HepG2 (cell line): Measurements from ENCODE around the gene ACSS2. TPM values are rescaled to one million over a fixed set of nuclear protein-coding genes. Genes with fewer than 3 reads are reported as not detected.

Experiments used
- ATRX ChIP-seq: sonication (generic); formaldehyde crosslinking; IDR thresholded peaks from 2 replicates; pipeline ENCODE4 v1.4.0; 2020; ENCODE audit warnings: missing genetic modification reagents, borderline replicate concordance
- DPF2 ChIP-seq: sonication (generic); formaldehyde crosslinking; IDR thresholded peaks from 2 replicates; pipeline ENCODE4 v1.4.0; 2020; ENCODE audit warnings: mild to moderate bottlenecking, low read depth, missing genetic modification reagents, borderline replicate concordance
- FOXC1 ChIP-seq: sonication (generic); formaldehyde crosslinking; IDR thresholded peaks from 2 replicates; pipeline ENCODE4 v1.8.0; 2022; ENCODE audit warnings: mild to moderate bottlenecking, missing genetic modification reagents, borderline replicate concordance
- GABPA ChIP-seq, 2 experiments: IDR thresholded peaks; 2 replicates each; pipeline ENCODE4 v1.6.1; 2011 to 2016; ENCODE audit warnings: low read depth in 2 of 2, low read length in 1 of 2, missing biosample characterization in 1 of 2, missing genetic modification characterization in 1 of 2
- IRF2 ChIP-seq: IDR thresholded peaks from 2 replicates; pipeline ENCODE4 v1.6.1; 2018; ENCODE audit warnings: missing genetic modification reagents, missing compliant biosample characterization
- MED8 ChIP-seq: sonication (generic); formaldehyde crosslinking; IDR thresholded peaks from 2 replicates; pipeline ENCODE4 v1.8.1; 2023; ENCODE audit warnings: mild to moderate bottlenecking, missing genetic modification reagents; ENCODE audit not compliant: insufficient replicate concordance
- MLX ChIP-seq: IDR thresholded peaks from 2 replicates; pipeline ENCODE4 v1.6.1; 2016
- NCOR1 ChIP-seq: fragments of 200-600 bp; sonication (generic); IDR thresholded peaks from 2 replicates; pipeline ENCODE4 v1.7.0; 2017; ENCODE audit warnings: antibody characterized with exemption, low read length, borderline replicate concordance
- SIN3A ChIP-seq: IDR thresholded peaks from 2 replicates; pipeline ENCODE4 v1.6.1; 2011; ENCODE audit warnings: low read depth, mild to moderate bottlenecking, control low read depth, low read length, borderline replicate concordance
- SP1 ChIP-seq, 2 experiments: fragments of 450-650 bp in 1 of 2; sonication (generic) in 1 of 2; formaldehyde crosslinking in 1 of 2; IDR thresholded peaks; 2 replicates each; pipeline versions ENCODE4 v1.4.0 to v1.6.1; 2016 to 2020; ENCODE audit warnings: missing genetic modification reagents in 1 of 2
- TARDBP ChIP-seq: sonication (generic); formaldehyde crosslinking; IDR thresholded peaks from 2 replicates; pipeline ENCODE4 v1.8.0; 2022; ENCODE audit warnings: mild to moderate bottlenecking, missing genetic modification reagents
- TBX2 ChIP-seq: sonication (generic); formaldehyde crosslinking; IDR thresholded peaks from 2 replicates; pipeline ENCODE4 v1.5.0; 2020; ENCODE audit warnings: missing genetic modification reagents, mild to moderate bottlenecking, borderline replicate concordance
- TGIF2 ChIP-seq: IDR thresholded peaks from 2 replicates; pipeline ENCODE4 v1.6.1; 2016; ENCODE audit warnings: control low read depth, missing compliant biosample characterization
- ZFP36 ChIP-seq: fragments of 150-350 bp; IDR thresholded peaks from 2 replicates; pipeline ENCODE4 v1.6.1; 2018; ENCODE audit warnings: borderline replicate concordance, low read length, low read depth; ENCODE audit not compliant: partially characterized antibody
- ZFP37 ChIP-seq: sonication (generic); formaldehyde crosslinking; IDR thresholded peaks from 2 replicates; pipeline ENCODE4 v1.4.0; 2020; ENCODE audit warnings: missing genetic modification reagents, borderline replicate concordance
- ZNF335 ChIP-seq: sonication (generic); formaldehyde crosslinking; IDR thresholded peaks from 2 replicates; pipeline ENCODE4 v1.4.0; 2020; ENCODE audit warnings: missing genetic modification reagents
- ZNF598 ChIP-seq: sonication (generic); formaldehyde crosslinking; IDR thresholded peaks from 2 replicates; pipeline ENCODE4 v1.5.1; 2020; ENCODE audit warnings: mild to moderate bottlenecking, missing genetic modification reagents, borderline replicate concordance
- ZNF605 ChIP-seq: sonication (generic); formaldehyde crosslinking; IDR thresholded peaks from 2 replicates; pipeline ENCODE4 v1.8.0; 2022; ENCODE audit warnings: mild to moderate bottlenecking, missing genetic modification reagents
- ZNF614 ChIP-seq: IDR thresholded peaks from 2 replicates; pipeline ENCODE4 v1.6.1; 2018; ENCODE audit warnings: missing biosample characterization, missing genetic modification reagents, inconsistent platforms, borderline replicate concordance
- ZNF878 ChIP-seq: sonication (generic); formaldehyde crosslinking; IDR thresholded peaks from 2 replicates; pipeline ENCODE4 v1.8.1; 2023; ENCODE audit warnings: mild to moderate bottlenecking, missing genetic modification reagents, moderate library complexity
- ZSCAN12 ChIP-seq: sonication (generic); formaldehyde crosslinking; IDR thresholded peaks from 2 replicates; pipeline ENCODE4 v1.9.0; 2021; ENCODE audit warnings: mild to moderate bottlenecking, missing genetic modification reagents
- ZSCAN9 ChIP-seq: IDR thresholded peaks from 2 replicates; pipeline ENCODE4 v1.6.1; 2016; ENCODE audit warnings: borderline replicate concordance
- polyA plus RNA-seq, 8 experiments: library from polyadenylated mRNA; depleted of rRNA in 3 of 8; stranded (reverse) in 7 of 8; unstranded in 1 of 8; fragments of >200 nt; fragmentation: Illumina TruSeq in 4 of 8; extraction: Trizol in 4 of 8; gene quantifications; 2 replicates each; pipeline versions ENCODE4 v1.2.1 to v1.2.3, GENCODE V29; 2011 to 2016; ENCODE audit warnings: low read depth in 4 of 8, missing spikeins in 1 of 8, mixed read lengths in 1 of 8; ENCODE audit not compliant: insufficient read depth in 1 of 8
- total RNA-seq, 5 experiments: library from RNA; depleted of rRNA; stranded (reverse); fragments of >200 nt; fragmentation: Illumina TruSeq; extraction: Trizol; gene quantifications; 2 replicates each; pipeline ENCODE4 v1.2.3, GENCODE V29; 2016; ENCODE audit warnings: low read depth in 1 of 5
- TF ChIP-seq, protein P1 (sequence below): sonication (generic); formaldehyde crosslinking; IDR thresholded peaks from 2 replicates; pipeline ENCODE4 v1.8.1; 2022; ENCODE audit warnings: low read depth, mild to moderate bottlenecking, missing genetic modification reagents
- TF ChIP-seq, protein P2 (sequence below): sonication (generic); formaldehyde crosslinking; conservative IDR thresholded peaks from 2 replicates; pipeline ENCODE4 v1.8.0; 2022; ENCODE audit warnings: mild to moderate bottlenecking, moderate library complexity, missing genetic modification reagents

ACSS2 gene
- total and polyA plus RNA-seq, 2 of the 13 experiments (the other 11 are each of a cell fraction or from before 2014, with no cell fraction given) = 72.8 to 89.7 TPM

- TF ChIP-seq DPF2 (CRISPR knock-in tag) (no peak), TGIF2 (CRISPR knock-in tag) (peak; percentile 82; the same call in 1 of the 2 replicates), NCOR1 (peak; percentile 49; the same call in 1 of the 2 replicates), ATRX (CRISPR knock-in tag) (no peak), FOXC1 (CRISPR knock-in tag) (no peak; the same call in 1 of the 2 replicates), MLX (no peak), ZSCAN12 (CRISPR knock-in tag) (no peak), ZNF614 (CRISPR knock-in tag) (peak; percentile 78), GABPA (IDR thresholded peaks at IDR 0.05; ENCODE audit: low read depth, low read length) (no peak), GABPA (CRISPR knock-in tag; IDR thresholded peaks at IDR 0.05; ENCODE audit: low read depth) (peak; percentile 74), TBX2 (CRISPR knock-in tag) (peak; percentile 66; the same call in 1 of the 2 replicates), IRF2 (peak; percentile 88), ZNF878 (no peak), ZFP37 (CRISPR knock-in tag) (peak; percentile 52; the same call in 1 of the 2 replicates), ZNF598 (no peak), SIN3A (peak; percentile 98; the same call in 1 of the 2 replicates), TARDBP (CRISPR knock-in tag) (peak; percentile 71; the same call in 1 of the 2 replicates), ZNF335 (CRISPR knock-in tag) (peak; percentile 75; the same call in 1 of the 2 replicates), SP1 (IDR thresholded peaks at IDR 0.05) (peak; percentile 70; the same call in 1 of the 2 replicates), SP1 (CRISPR knock-in tag; IDR thresholded peaks at IDR 0.05) (peak; percentile 86), ZNF605 (CRISPR knock-in tag) (no peak), ZSCAN9 (no peak; the same call in 1 of the 2 replicates), ZFP36 (no peak), MED8 (CRISPR knock-in tag) (no peak)
- TF ChIP-seq, protein P1, sequence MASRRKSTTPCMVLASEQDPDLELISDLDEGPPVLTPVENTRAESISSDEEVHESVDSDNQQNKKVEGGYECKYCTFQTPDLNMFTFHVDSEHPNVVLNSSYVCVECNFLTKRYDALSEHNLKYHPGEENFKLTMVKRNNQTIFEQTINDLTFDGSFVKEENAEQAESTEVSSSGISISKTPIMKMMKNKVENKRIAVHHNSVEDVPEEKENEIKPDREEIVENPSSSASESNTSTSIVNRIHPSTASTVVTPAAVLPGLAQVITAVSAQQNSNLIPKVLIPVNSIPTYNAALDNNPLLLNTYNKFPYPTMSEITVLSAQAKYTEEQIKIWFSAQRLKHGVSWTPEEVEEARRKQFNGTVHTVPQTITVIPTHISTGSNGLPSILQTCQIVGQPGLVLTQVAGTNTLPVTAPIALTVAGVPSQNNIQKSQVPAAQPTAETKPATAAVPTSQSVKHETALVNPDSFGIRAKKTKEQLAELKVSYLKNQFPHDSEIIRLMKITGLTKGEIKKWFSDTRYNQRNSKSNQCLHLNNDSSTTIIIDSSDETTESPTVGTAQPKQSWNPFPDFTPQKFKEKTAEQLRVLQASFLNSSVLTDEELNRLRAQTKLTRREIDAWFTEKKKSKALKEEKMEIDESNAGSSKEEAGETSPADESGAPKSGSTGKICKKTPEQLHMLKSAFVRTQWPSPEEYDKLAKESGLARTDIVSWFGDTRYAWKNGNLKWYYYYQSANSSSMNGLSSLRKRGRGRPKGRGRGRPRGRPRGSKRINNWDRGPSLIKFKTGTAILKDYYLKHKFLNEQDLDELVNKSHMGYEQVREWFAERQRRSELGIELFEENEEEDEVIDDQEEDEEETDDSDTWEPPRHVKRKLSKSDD (CRISPR knock-in tag) = no peak
- TF ChIP-seq, protein P2, sequence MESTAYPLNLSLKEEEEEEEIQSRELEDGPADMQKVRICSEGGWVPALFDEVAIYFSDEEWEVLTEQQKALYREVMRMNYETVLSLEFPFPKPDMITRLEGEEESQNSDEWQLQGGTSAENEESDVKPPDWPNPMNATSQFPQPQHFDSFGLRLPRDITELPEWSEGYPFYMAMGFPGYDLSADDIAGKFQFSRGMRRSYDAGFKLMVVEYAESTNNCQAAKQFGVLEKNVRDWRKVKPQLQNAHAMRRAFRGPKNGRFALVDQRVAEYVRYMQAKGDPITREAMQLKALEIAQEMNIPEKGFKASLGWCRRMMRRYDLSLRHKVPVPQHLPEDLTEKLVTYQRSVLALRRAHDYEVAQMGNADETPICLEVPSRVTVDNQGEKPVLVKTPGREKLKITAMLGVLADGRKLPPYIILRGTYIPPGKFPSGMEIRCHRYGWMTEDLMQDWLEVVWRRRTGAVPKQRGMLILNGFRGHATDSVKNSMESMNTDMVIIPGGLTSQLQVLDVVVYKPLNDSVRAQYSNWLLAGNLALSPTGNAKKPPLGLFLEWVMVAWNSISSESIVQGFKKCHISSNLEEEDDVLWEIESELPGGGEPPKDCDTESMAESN = no peak
Measured at GRCh38 chr20:34875642-34876405, 588 bp upstream of the ACSS2 start (continued).
